Duodenal mucosa (tissue), 2 donors: ENCODE measurements around the gene SAMD4B.
"Not testable (repeated sequence)": the region's sequence is repeated elsewhere in the genome, so short reads cannot be mapped to it uniquely, and the experiment has no call there.

ENCODE experiments used
- H3K27ac ChIP-seq: one replicate; pipeline ENCODE4 v1.7.0; 2013; ENCODE audit warnings: low read depth, low read length
- H3K27me3 ChIP-seq, 2 donors: one replicate each; pipeline ENCODE4 v1.7.0; 2013; ENCODE audit warnings: low read length in 2 of 2, control low read depth in 1 of 2; ENCODE audit not compliant: insufficient read depth in 2 of 2, control insufficient read depth in 1 of 2
- H3K36me3 ChIP-seq, 2 donors: one replicate each; pipeline ENCODE4 v1.7.0; 2013; ENCODE audit warnings: low read length in 2 of 2, control low read depth in 1 of 2; ENCODE audit not compliant: insufficient read depth in 2 of 2, control insufficient read depth in 1 of 2
- H3K4me1 ChIP-seq, 2 donors: one replicate each; pipeline ENCODE4 v1.7.0; 2013; ENCODE audit warnings: low read length in 2 of 2, control low read depth in 1 of 2; ENCODE audit not compliant: insufficient read depth in 2 of 2, control insufficient read depth in 1 of 2
- H3K4me3 ChIP-seq, 2 donors: one replicate each; pipeline ENCODE4 v1.7.0; 2013; ENCODE audit warnings: low read length in 2 of 2, low read depth in 1 of 2
- H3K9ac ChIP-seq, 2 donors: one replicate each; pipeline ENCODE4 v1.7.0; 2013; ENCODE audit warnings: low read length in 2 of 2, low read depth in 1 of 2
- H3K9me3 ChIP-seq, 2 donors: one replicate each; pipeline ENCODE4 v1.7.0; 2013; ENCODE audit warnings: low read length in 2 of 2, control low read depth in 1 of 2; ENCODE audit not compliant: control insufficient read depth in 1 of 2

Gene SAMD4B

DNA sequence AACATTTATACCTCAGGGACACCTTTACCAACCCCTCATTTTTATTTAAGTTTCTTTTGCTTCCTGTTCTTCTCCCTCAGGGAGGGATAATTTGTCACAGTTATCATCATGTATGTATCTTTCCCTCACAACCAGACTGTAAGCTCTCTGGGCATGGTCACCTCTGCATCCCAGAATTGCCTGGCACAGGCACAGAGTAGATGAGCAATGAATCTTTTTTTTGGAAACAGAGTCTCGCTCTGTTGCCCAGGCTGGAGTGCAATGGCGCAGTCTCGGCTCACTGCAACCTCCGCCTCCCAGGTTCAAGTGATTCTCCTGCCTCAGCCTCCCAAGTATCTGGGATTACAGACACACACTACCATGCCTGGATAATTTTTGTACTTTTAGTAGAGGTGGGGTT is 37.1 kb downstream of the SAMD4B start:
- not testable (repeated sequence) for H3K27ac ChIP-seq, H3K27me3 ChIP-seq, H3K9ac ChIP-seq, H3K4me3 ChIP-seq, H3K9me3 ChIP-seq, H3K4me1 ChIP-seq
- H3K36me3 ChIP-seq, result peaks cover 67 to 95% of the 10 kb centered on the region in 2 donors

DNA sequence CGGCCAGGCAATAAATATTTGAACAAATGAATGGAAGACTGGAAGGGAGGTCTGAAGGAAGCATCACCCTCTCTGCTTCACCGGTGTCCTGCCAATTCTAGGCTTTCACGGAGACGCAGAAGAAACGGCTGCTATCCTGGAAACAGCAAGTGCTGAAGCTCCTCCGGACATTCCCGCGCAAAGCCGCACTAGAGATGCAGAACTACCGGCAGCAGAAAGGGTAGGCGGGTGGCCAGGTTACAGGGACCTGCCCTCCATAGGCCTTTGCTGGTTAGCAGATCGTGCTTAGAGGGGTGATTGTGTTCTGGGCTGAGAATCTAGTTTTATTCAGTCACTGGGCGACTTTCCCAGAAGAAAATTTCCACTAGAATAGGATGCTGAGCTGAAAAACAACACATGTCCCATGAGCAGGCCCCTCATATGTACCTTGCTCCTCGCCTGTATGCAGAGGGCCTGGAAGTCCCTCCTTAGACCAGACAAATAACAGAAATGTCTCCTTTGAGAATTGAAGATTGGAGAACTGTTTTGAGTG is 37.7 kb downstream of the SAMD4B start:
- Histone ChIP-seq H3K36me3 (peaks cover 69 to 91% of the 10 kb centered on the region in 2 donors), H3K9ac (no peak overlapping the region), H3K27me3 (no peaks in the 10 kb centered on the region), H3K4me3 (no peak overlapping the region), H3K27ac (no peak overlapping the region), H3K9me3 (no peaks in the 10 kb centered on the region), H3K4me1 (no peaks in the 10 kb centered on the region)

- H3K9ac ChIP-seq, result no peak overlapping the region
- H3K27ac ChIP-seq, result no peak overlapping the region
- H3K4me3 ChIP-seq, result no peak overlapping the region
- no peaks in the 10 kb centered on the region for H3K27me3 ChIP-seq
- peaks cover 67 to 91% of the 10 kb centered on the region in 2 donors for H3K36me3 ChIP-seq
- H3K9me3 ChIP-seq, result no peaks in the 10 kb centered on the region
- no peaks in the 10 kb centered on the region for H3K4me1 ChIP-seq
These were observed 38.6 kb downstream of the SAMD4B start for GRCh38 chr19:39380521-39381502.

DNA sequence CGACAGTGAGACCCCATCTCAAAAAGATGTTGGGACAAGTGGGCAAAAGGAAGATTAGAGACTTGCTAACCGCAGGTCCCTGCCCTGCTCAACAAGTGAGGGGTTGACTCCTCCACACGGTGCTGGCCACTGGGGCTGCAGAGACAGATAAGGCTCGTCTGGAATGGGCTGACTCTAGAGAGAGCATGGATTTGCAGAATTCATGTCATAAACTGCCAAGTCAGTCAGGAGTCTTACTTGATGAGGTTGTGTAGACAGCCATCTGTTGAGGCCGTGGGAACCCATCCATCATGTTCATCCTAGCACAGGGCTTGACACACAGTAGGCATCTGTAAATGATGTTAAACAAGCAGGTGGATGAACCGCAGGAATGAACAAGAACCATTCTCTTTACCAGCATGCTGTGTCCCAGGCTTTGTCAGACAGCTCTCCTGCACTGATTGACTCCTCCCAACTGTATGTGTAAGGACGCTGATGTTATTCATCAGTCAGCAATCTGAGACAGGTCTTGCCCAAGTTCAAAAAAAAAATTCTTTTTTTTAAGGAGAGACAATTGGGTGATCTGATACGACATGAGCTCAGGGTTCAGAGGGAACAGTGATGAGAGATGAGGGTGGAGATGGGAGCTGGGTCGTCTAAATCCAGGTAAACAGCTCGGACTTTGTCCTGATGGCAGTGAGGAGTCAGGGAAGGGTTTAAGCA is 39.8 kb downstream of the SAMD4B start:
- H3K27me3 ChIP-seq, result no peaks in the 10 kb centered on the region
- H3K4me3 ChIP-seq, result no peak overlapping the region
- no peaks in the 10 kb centered on the region for H3K4me1 ChIP-seq
- H3K36me3 ChIP-seq, result peaks cover 66 to 91% of the 10 kb centered on the region in 2 donors
- no peak overlapping the region for H3K9ac ChIP-seq
- no peaks in the 10 kb centered on the region for H3K9me3 ChIP-seq
- H3K27ac ChIP-seq, result no peak overlapping the region

DNA sequence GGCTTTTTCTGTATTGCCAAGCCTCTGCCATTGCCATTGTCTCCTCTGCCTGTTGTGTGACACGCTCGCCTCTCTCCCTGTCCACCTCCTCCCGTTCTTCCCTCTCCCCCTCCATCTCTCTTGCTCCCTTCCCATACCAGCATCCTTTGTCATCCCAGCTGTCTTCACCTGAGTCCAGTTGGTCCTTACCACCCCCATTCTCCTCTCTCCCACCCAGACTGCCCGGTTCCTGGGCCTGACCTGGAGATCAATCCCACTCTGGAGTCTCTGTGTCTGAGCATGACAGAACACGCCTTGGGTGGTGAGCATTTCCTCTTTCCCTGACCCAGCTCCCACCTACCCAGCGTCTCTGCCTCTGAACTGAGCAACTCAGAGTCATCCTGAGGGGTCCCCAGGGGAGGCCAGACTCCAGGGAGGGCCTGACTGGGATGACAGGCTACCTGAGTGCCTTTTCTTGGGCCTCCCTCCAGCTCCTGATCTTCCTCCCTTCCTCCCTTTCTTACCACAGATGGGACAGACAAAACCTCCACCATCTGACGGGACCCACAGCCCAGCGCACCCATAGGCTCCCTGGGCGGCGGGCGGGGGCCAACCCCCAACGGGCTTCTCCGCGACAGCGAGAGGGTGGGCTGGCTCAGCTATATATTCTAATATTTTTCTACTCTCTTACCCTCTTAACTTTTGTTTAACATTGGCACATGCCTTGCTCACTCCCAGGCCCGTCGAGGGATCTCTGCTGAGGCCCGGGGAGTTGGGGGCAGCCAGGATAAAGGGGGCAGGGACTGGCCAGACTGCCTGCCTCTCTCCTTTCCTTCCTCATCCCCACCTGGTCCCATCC is 41.0 kb downstream of the SAMD4B start:
- Histone ChIP-seq H3K27ac (no peak overlapping the region), H3K27me3 (no peaks in the 10 kb centered on the region), H3K9ac (no peak overlapping the region), H3K36me3 (peaks cover 61 to 88% of the 10 kb centered on the region in 2 donors), H3K4me3 (no peak overlapping the region), H3K4me1 (no peaks in the 10 kb centered on the region), H3K9me3 (no peaks in the 10 kb centered on the region)

GRCh38 chr19:39384839-39385568 is 42.8 kb downstream of the SAMD4B start:
- Histone ChIP-seq H3K4me3 (no peak overlapping the region), H3K9me3 (no peaks in the 10 kb centered on the region), H3K27me3 (no peaks in the 10 kb centered on the region), H3K9ac (no peak overlapping the region), H3K36me3 (peaks cover 60 to 82% of the 10 kb centered on the region in 2 donors), H3K4me1 (peaks cover 5% of the 10 kb centered on the region in 2 donors), H3K27ac (no peak overlapping the region)

- H3K4me1 ChIP-seq, result peaks cover 10 to 13% of the 10 kb centered on the region in 2 donors
These were observed 43.6 kb downstream of the SAMD4B start for GRCh38 chr19:39385629-39386411.

GRCh38 chr19:39386557-39386956 is 44.3 kb downstream of the SAMD4B start:
- Histone ChIP-seq H3K36me3 (peaks cover 48 to 66% of the 10 kb centered on the region in 2 donors), H3K9me3 (no peaks in the 10 kb centered on the region), H3K4me3 (no peak overlapping the region), H3K27ac (no peak overlapping the region), H3K4me1 (peaks cover 10 to 15% of the 10 kb centered on the region in 2 donors), H3K9ac (no peak overlapping the region), H3K27me3 (no peaks in the 10 kb centered on the region)

More at GRCh38 chr19:39385629-39386411, 43.6 kb downstream of the SAMD4B start:
- Histone ChIP-seq H3K4me3 (no peak overlapping the region), H3K27ac (no peak overlapping the region), H3K9me3 (no peaks in the 10 kb centered on the region), H3K9ac (no peak overlapping the region), H3K27me3 (no peaks in the 10 kb centered on the region), H3K36me3 (peaks cover 56 to 73% of the 10 kb centered on the region in 2 donors)
